ENCODE results near the gene IPO4.

The IPO4 gene, protein sequence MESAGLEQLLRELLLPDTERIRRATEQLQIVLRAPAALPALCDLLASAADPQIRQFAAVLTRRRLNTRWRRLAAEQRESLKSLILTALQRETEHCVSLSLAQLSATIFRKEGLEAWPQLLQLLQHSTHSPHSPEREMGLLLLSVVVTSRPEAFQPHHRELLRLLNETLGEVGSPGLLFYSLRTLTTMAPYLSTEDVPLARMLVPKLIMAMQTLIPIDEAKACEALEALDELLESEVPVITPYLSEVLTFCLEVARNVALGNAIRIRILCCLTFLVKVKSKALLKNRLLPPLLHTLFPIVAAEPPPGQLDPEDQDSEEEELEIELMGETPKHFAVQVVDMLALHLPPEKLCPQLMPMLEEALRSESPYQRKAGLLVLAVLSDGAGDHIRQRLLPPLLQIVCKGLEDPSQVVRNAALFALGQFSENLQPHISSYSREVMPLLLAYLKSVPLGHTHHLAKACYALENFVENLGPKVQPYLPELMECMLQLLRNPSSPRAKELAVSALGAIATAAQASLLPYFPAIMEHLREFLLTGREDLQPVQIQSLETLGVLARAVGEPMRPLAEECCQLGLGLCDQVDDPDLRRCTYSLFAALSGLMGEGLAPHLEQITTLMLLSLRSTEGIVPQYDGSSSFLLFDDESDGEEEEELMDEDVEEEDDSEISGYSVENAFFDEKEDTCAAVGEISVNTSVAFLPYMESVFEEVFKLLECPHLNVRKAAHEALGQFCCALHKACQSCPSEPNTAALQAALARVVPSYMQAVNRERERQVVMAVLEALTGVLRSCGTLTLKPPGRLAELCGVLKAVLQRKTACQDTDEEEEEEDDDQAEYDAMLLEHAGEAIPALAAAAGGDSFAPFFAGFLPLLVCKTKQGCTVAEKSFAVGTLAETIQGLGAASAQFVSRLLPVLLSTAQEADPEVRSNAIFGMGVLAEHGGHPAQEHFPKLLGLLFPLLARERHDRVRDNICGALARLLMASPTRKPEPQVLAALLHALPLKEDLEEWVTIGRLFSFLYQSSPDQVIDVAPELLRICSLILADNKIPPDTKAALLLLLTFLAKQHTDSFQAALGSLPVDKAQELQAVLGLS

DNA sequence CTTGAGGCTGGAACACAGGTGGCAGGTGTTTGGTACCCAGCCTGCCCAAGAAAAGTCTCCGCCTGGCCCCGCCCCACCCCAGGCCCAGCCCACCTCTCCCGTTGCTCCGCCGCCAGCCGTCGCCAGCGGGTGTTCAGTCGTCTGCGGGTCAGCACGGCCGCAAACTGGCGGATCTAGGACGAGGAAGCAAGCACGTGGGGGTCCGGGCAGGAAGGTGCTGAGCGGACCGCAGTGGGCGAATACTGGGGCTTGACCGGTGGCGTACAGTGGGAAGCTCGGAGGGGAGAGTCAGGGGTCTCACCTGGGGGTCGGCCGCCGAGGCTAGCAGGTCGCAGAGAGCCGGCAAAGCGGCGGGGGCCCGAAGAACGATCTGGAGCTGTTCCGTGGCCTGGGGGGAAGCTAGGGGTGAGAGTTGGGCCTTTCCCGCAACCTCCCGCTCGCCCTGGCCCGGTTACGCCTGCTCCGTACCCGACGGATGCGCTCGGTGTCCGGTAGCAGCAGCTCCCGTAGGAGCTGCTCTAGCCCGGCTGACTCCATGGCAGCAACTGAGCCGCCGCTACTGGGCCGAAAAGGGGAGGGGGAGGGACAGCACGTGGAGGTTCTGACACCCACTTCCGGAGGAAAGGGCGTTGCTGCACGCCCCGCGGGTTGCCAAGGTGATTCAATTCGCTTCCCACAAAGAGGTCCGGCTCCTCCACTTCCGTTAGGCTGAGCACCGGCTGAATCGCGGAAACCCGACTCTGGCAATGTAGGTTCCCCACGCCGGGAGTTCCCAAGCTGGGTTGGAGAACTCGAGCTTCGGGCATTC is at the start of gene IPO4:
TSS of gene IPO4 (minus strand) at position 566 of the 808 bp plus-strand sequence. CDS start at position 537, 29 bp downstream.
- DNase-seq (ENCODE audit: low read depth) = peak; percentile 97
- no peak for TF ChIP-seq CTCF (conservative IDR thresholded peaks at IDR 0.05; ENCODE audit: control insufficient read depth, insufficient read depth, low read depth, low read length)
- peak within 1 kb of the TSS; percentile 86 for H3K4me3 ChIP-seq (ENCODE audit: control insufficient read depth, low read depth, low read length)

DNA sequence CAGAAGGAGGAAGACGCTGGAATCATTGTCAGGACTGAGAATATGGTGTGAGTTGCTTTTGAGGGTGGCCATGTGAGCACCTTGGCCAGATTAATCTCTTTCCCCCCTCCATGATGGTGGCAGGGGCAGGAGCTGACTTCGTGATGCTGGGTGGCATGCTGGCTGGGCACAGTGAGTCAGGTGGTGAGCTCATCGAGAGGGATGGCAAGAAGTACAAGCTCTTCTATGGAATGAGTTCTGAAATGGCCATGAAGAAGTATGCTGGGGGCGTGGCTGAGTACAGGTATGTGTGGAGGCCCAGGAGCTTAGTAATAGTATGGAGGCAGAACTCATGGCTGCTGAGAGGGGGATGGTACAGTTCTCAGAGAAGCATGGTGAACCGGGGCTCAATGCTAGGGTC is 49.5 kb upstream of the IPO4 start:
- TF ChIP-seq CTCF (conservative IDR thresholded peaks at IDR 0.05; ENCODE audit: control insufficient read depth, insufficient read depth, low read depth, low read length) = no peak
- no peak overlapping the region for H3K4me3 ChIP-seq (ENCODE audit: control insufficient read depth, low read depth, low read length)
- DNase-seq (ENCODE audit: low read depth) = no peak

- DNase-seq (ENCODE audit: low read depth) = peak; percentile 31
- no peak overlapping the region for H3K4me3 ChIP-seq (ENCODE audit: control insufficient read depth, low read depth, low read length)
- TF ChIP-seq CTCF (conservative IDR thresholded peaks at IDR 0.05; ENCODE audit: control insufficient read depth, insufficient read depth, low read depth, low read length) = no peak
These were observed 48.9 kb upstream of the IPO4 start for GRCh38 chr14:24237463-24237955.

DNA sequence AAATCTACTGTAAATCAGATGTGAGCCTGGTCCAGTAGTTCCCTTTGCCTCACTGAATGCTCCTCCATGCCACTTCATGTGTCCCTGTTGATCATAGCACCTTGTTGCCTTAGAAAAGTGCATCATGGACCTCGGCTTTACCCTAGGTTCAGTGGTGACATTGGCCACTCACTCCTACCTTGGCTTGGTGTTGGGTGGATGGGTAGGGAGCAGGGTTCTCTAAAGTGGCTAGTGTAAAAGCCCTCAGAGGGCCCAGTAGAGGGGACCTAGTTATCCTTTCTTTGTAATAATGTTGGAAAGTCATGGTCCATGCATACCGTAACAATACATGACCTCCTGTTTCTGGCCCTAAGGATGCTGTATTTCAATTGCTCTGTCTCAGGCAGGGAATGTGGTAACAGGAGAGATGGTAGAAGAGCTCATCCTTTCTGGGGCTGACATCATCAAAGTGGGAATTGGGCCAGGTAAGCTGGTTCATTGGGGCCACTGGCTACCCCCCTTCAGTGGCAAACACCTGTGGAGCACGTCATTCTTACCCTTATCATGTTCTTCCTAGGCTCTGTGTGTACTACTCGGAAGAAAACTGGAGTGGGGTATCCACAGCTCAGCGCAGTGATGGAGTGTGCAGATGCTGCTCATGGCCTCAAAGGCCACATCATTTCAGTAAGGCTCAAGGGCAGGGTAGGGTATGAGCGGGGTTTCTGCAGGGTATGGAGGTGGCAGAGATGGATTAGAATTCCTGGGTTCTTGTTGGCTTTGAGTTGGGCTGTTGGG is 48.3 kb upstream of the IPO4 start:
- no peak for DNase-seq (ENCODE audit: low read depth)
- no peak overlapping the region for H3K4me3 ChIP-seq (ENCODE audit: control insufficient read depth, low read depth, low read length)
- no peak for TF ChIP-seq CTCF (conservative IDR thresholded peaks at IDR 0.05; ENCODE audit: control insufficient read depth, insufficient read depth, low read depth, low read length)

DNA sequence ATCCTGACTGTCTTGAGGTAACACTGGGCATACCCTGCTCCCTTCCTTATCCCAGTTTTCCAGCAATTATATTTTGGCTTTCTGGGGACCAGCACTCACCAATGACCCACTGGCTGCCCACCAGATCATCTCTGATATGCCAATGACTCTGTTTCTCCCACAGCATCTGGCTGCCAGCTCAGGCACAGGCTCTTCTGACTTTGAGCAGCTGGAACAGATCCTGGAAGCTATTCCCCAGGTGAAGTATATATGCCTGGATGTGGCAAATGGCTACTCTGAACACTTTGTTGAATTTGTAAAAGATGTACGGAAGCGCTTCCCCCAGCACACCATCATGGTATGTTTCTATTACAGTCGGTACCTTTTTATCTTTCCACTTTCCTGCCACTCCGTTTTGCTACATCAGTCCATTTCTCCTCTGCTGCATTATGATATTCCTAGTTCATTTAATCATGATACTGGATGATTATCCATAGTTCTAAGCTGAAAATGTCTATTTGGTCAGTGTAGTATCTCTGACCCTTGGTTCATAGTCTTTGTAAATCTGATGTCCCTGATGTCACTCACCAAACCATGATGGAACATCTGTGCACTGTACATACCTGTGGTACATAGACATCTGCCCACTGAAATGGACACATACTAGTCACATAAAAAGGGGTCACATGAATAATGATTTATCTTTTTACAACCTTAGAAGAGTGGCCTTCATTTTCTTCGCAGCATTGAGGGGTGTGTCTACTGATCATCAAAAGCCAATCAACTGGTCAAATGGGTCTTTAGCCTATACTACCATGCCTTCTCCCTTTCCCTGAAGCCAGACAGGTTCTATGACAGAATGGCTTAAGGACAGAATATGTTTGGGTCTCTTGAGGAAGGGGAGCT is 47.4 kb upstream of the IPO4 start:
- TF ChIP-seq CTCF (conservative IDR thresholded peaks at IDR 0.05; ENCODE audit: control insufficient read depth, insufficient read depth, low read depth, low read length) = no peak
- DNase-seq (ENCODE audit: low read depth) = no peak
- H3K4me3 ChIP-seq (ENCODE audit: control insufficient read depth, low read depth, low read length) = no peak overlapping the region
